Endothelial cell (in vitro differentiated cells): Measurements from ENCODE around the gene UPF2. TPM values are rescaled to one million over a fixed set of nuclear protein-coding genes. Genes with fewer than 3 reads are reported as not detected.

Experiments used
- total RNA-seq: library from RNA; stranded (reverse); fragmentation: NEBNext Ultra II Directional; extraction: Animal tissue kit (Norgen Biotek cat#: 25700); gene quantifications from one replicate; pipeline ENCODE4 v1.2.1, GENCODE V29; 2021; ENCODE audit not compliant: unreplicated experiment

Gene UPF2
- total RNA-seq, 1 donor from 2014 or later: 21.9 TPM

Other genes with a start within 250 kb of the UPF2 start
- gene PROSER2, start 219.5 kb downstream of the UPF2 start, total RNA-seq: 5.7 TPM
- 31.7 TPM for gene DHTKD1, start 26.1 kb upstream of the UPF2 start, total RNA-seq
- gene SEC61A2, start 86.9 kb upstream of the UPF2 start, total RNA-seq: 9.9 TPM
- gene NUDT5, start 153.1 kb upstream of the UPF2 start, total RNA-seq: 61.8 TPM
- 85.9 TPM for gene CDC123, start 153.4 kb upstream of the UPF2 start, total RNA-seq